ELF-1 (cell line): Measurements from ENCODE around the gene TLE4.

Experiments used
- DNase-seq: peaks from one replicate; pipeline ENCODE4 v3.0.0-alpha.2; 2016; ENCODE audit warnings: low read depth, low spot score

TLE4 gene

GRCh38 chr9:79691496-79691895 is 119.7 kb downstream of the TLE4 start:
- DNase-seq, result no peak

- DNase-seq, result no peak
Measured at GRCh38 chr9:79692857-79693571, 121.2 kb downstream of the TLE4 start.

- no peak for DNase-seq
Measured at GRCh38 chr9:79693750-79694149, 122.0 kb downstream of the TLE4 start.

- DNase-seq, result no peak
Measured at GRCh38 chr9:79694208-79694607, 122.4 kb downstream of the TLE4 start.

GRCh38 chr9:79694676-79695400 is 123.1 kb downstream of the TLE4 start:
- DNase-seq, result peak; percentile 76

- DNase-seq, result no peak
Measured at GRCh38 chr9:79695531-79696175, 123.9 kb downstream of the TLE4 start.

- DNase-seq, result no peak
Measured at GRCh38 chr9:79698967-79699366, 127.2 kb downstream of the TLE4 start.

- DNase-seq, result no peak
Measured at GRCh38 chr9:79699479-79699878, 127.7 kb downstream of the TLE4 start.

GRCh38 chr9:79700607-79701360 is 129.0 kb downstream of the TLE4 start:
- DNase-seq, result no peak

GRCh38 chr9:79701651-79702050 is 129.9 kb downstream of the TLE4 start:
- DNase-seq, result no peak

- no peak for DNase-seq
Measured at GRCh38 chr9:79705704-79706103, 133.9 kb downstream of the TLE4 start.

- no peak for DNase-seq
Measured at GRCh38 chr9:79706512-79706911, 134.7 kb downstream of the TLE4 start.

- no peak for DNase-seq
Measured at GRCh38 chr9:79707589-79707988, 135.8 kb downstream of the TLE4 start.

- no peak for DNase-seq
Measured at GRCh38 chr9:79708541-79708940, 136.8 kb downstream of the TLE4 start.

- no peak for DNase-seq
Measured at GRCh38 chr9:79709743-79710674, 138.2 kb downstream of the TLE4 start.

GRCh38 chr9:79711874-79712273 is 140.1 kb downstream of the TLE4 start:
- no peak for DNase-seq

- DNase-seq, result no peak
Measured at GRCh38 chr9:79719021-79719420, 147.3 kb downstream of the TLE4 start.

- no peak for DNase-seq
Measured at GRCh38 chr9:79719989-79720388, 148.2 kb downstream of the TLE4 start.

GRCh38 chr9:79731171-79731890 is 159.6 kb downstream of the TLE4 start:
- peak; percentile 25 for DNase-seq
